HEK293 (cell line): ENCODE data around the gene ROBO1.

ENCODE experiments used
- CTCF ChIA-PET: fragments of 350-600 bp; formaldehyde crosslinking; extraction: SDS; loops from one replicate; lab custom pipeline; 2021; ENCODE audit warnings: antibody characterized with exemption; lab: Yijun Ruan, JAX
- POLR2A ChIA-PET: fragments of 300-600 bp; formaldehyde crosslinking; extraction: SDS; loops from one replicate; lab custom pipeline; 2020; ENCODE audit warnings: antibody characterized with exemption, inconsistent platforms; lab: Yijun Ruan, JAX
- H3K27ac ChIP-seq: fragments of 200-500 bp; sonication (Bioruptor generic); 2 replicates; pipeline ENCODE4 v1.5.1; 2014; ENCODE audit warnings: low read depth, low read length, control low read depth, inconsistent platforms; ENCODE audit errors: extremely low read depth
- H3K36me3 ChIP-seq, 2 experiments: fragments of 200-500 bp in 1 of 2; sonication (Bioruptor generic) in 1 of 2; 1 replicate in 1 of 2; 2 replicates in 1 of 2; pipeline ENCODE4 v1.5.1; 2014 to 2017; ENCODE audit warnings: inconsistent platforms in 2 of 2, low read length in 2 of 2; ENCODE audit not compliant: control insufficient read depth in 2 of 2, insufficient read depth in 1 of 2
- H3K4me1 ChIP-seq: fragments of 200-500 bp; sonication (Bioruptor generic); 2 replicates; pipeline ENCODE4 v1.5.1; 2014; ENCODE audit warnings: mild to moderate bottlenecking, low read length, inconsistent platforms; ENCODE audit not compliant: control insufficient read depth, insufficient read depth
- H3K4me3 ChIP-seq: 2 replicates; pipeline ENCODE4 v1.5.1; 2011; ENCODE audit warnings: low read depth, mild to moderate bottlenecking, control low read depth, low read length, moderate library complexity
- H3K9me3 ChIP-seq: fragments of 200-500 bp; sonication (Bioruptor generic); 2 replicates; pipeline ENCODE4 v1.5.1; 2014; ENCODE audit warnings: low read depth, low read length, inconsistent platforms; ENCODE audit not compliant: control insufficient read depth, insufficient read depth
- RBAK ChIP-seq: fragments of 450-650 bp; formaldehyde crosslinking; IDR thresholded peaks from 2 replicates; pipeline ENCODE4 v1.5.1; 2016; ENCODE audit warnings: missing biosample characterization, missing genetic modification characterization
- ZNF433 ChIP-seq: fragments of 450-650 bp; formaldehyde crosslinking; IDR thresholded peaks from 2 replicates; pipeline ENCODE4 v1.5.1; 2016; ENCODE audit warnings: missing biosample characterization, missing genetic modification characterization, low read depth
- ZNF48 ChIP-seq: fragments of 450-650 bp; formaldehyde crosslinking; IDR thresholded peaks from 2 replicates; pipeline ENCODE4 v1.5.1; 2016; ENCODE audit warnings: missing biosample characterization, missing genetic modification characterization
- ZNF549 ChIP-seq: fragments of 450-650 bp; IDR thresholded peaks from 2 replicates; pipeline ENCODE4 v1.5.1; 2018; ENCODE audit warnings: missing biosample characterization, missing genetic modification characterization, mild to moderate bottlenecking, inconsistent platforms, moderate library complexity
- ZNF585B ChIP-seq: fragments of 450-650 bp; formaldehyde crosslinking; IDR thresholded peaks from 2 replicates; pipeline ENCODE4 v1.5.1; 2016; ENCODE audit warnings: missing biosample characterization, missing genetic modification characterization
- ZNF701 ChIP-seq: fragments of 450-650 bp; formaldehyde crosslinking; IDR thresholded peaks from 2 replicates; pipeline ENCODE4 v1.5.1; 2016; ENCODE audit warnings: missing biosample characterization, missing genetic modification characterization
- TF ChIP-seq, protein P1 (sequence below): fragments of 450-650 bp; formaldehyde crosslinking; IDR thresholded peaks from 2 replicates; pipeline ENCODE4 v1.5.1; 2016; ENCODE audit warnings: missing biosample characterization, missing genetic modification characterization
- TF ChIP-seq, protein P2 (sequence below): fragments of 450-650 bp; formaldehyde crosslinking; IDR thresholded peaks from 2 replicates; pipeline ENCODE4 v1.5.1; 2016; ENCODE audit warnings: missing biosample characterization, missing genetic modification characterization
- TF ChIP-seq, protein P3 (sequence below): fragments of 450-650 bp; formaldehyde crosslinking; IDR thresholded peaks from 2 replicates; pipeline ENCODE4 v1.5.1; 2016; ENCODE audit warnings: missing biosample characterization, missing genetic modification characterization
- TF ChIP-seq, protein P4 (sequence below): fragments of 450-650 bp; formaldehyde crosslinking; IDR thresholded peaks from 2 replicates; pipeline ENCODE4 v1.5.1; 2016; ENCODE audit warnings: missing biosample characterization, missing genetic modification characterization, low read depth
- TF ChIP-seq, protein P5 (sequence below): fragments of 450-650 bp; formaldehyde crosslinking; IDR thresholded peaks from 2 replicates; pipeline ENCODE4 v1.5.1; 2016; ENCODE audit warnings: missing biosample characterization, missing genetic modification characterization
- TF ChIP-seq, protein P6 (sequence below): fragments of 450-650 bp; formaldehyde crosslinking; IDR thresholded peaks from 2 replicates; pipeline ENCODE4 v1.5.1; 2016; ENCODE audit warnings: missing biosample characterization, missing genetic modification characterization, borderline replicate concordance
- TF ChIP-seq, protein P7 (sequence below): fragments of 450-650 bp; IDR thresholded peaks from 2 replicates; pipeline ENCODE4 v1.5.1; 2018; ENCODE audit warnings: missing biosample characterization, missing genetic modification characterization
- TF ChIP-seq, protein P8 (sequence below): fragments of 450-650 bp; formaldehyde crosslinking; IDR thresholded peaks from 2 replicates; pipeline ENCODE4 v1.5.1; 2017; ENCODE audit warnings: missing biosample characterization, missing genetic modification characterization

Gene ROBO1

DNA sequence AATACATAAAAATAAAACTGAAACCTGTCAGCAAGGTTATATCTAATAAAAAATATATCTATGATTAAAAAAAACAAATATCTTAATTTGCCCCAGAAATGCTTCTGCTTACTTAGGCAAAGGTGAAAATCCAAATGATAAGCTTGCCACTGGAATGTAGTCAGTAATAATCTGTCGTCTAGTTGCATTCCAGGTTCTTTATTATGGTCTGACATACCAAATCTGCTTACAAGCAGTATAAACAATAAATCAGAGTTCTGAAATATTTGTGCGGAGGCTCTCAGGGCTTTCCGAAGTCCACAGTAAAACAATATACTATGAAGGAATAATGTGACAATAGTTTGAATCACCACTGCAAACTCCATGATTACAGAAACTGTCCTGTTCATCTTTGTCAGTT, 1133.5 kb downstream of the ROBO1 start (continued):
- TF ChIP-seq, protein P1, sequence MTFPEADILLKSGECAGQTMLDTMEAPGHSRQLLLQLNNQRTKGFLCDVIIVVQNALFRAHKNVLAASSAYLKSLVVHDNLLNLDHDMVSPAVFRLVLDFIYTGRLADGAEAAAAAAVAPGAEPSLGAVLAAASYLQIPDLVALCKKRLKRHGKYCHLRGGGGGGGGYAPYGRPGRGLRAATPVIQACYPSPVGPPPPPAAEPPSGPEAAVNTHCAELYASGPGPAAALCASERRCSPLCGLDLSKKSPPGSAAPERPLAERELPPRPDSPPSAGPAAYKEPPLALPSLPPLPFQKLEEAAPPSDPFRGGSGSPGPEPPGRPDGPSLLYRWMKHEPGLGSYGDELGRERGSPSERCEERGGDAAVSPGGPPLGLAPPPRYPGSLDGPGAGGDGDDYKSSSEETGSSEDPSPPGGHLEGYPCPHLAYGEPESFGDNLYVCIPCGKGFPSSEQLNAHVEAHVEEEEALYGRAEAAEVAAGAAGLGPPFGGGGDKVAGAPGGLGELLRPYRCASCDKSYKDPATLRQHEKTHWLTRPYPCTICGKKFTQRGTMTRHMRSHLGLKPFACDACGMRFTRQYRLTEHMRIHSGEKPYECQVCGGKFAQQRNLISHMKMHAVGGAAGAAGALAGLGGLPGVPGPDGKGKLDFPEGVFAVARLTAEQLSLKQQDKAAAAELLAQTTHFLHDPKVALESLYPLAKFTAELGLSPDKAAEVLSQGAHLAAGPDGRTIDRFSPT (tag by site-specific recombination), result no peak
- TF ChIP-seq, protein P2, sequence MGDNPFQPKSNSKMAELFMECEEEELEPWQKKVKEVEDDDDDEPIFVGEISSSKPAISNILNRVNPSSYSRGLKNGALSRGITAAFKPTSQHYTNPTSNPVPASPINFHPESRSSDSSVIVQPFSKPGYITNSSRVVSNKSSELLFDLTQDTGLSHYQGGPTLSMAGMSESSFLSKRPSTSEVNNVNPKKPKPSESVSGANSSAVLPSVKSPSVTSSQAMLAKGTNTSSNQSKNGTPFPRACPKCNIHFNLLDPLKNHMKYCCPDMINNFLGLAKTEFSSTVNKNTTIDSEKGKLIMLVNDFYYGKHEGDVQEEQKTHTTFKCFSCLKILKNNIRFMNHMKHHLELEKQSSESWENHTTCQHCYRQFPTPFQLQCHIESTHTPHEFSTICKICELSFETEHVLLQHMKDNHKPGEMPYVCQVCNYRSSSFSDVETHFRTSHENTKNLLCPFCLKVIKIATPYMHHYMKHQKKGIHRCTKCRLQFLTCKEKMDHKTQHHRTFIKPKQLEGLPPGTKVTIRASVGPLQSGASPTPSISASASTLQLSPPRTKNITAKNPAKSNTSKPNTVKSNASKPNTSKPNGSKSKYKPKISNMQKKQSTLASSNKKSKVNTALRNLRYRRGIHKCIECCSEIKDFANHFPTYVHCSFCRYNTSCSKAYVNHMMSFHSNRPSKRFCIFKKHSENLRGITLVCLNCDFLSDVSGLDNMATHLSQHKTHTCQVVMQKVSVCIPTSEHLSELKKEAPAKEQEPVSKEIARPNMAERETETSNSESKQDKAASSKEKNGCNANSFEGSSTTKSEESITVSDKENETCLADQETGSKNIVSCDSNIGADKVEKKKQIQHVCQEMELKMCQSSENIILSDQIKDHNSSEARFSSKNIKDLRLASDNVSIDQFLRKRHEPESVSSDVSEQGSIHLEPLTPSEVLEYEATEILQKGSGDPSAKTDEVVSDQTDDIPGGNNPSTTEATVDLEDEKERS, result no peak

DNA sequence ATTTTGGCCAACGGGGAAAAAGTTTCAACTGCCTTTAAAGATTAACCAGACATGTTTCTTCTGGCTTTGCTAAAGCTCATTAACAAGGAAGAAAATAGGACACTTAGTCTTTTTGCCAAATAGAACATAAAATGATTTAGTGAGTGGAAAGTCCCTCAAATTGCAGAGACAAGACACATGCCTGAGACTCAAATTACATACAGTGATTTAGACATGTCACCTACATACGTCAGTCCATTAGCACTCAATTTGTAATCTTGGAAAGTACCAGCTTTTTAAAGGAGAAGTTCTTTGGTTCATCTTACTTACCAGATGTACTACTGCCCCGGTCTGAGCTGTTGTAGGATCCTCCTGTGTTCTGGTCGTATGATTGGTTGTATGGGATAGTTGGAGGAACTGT, 1134.2 kb downstream of the ROBO1 start:
- no peak overlapping the region for H3K4me3 ChIP-seq
- CTCF ChIA-PET, result no interaction called here
- peaks cover 0 to 53% of the 10 kb centered on the region in 2 experiments for H3K36me3 ChIP-seq
- TF ChIP-seq ZNF433 (tag by site-specific recombination), result no peak
- TF ChIP-seq, protein P3, sequence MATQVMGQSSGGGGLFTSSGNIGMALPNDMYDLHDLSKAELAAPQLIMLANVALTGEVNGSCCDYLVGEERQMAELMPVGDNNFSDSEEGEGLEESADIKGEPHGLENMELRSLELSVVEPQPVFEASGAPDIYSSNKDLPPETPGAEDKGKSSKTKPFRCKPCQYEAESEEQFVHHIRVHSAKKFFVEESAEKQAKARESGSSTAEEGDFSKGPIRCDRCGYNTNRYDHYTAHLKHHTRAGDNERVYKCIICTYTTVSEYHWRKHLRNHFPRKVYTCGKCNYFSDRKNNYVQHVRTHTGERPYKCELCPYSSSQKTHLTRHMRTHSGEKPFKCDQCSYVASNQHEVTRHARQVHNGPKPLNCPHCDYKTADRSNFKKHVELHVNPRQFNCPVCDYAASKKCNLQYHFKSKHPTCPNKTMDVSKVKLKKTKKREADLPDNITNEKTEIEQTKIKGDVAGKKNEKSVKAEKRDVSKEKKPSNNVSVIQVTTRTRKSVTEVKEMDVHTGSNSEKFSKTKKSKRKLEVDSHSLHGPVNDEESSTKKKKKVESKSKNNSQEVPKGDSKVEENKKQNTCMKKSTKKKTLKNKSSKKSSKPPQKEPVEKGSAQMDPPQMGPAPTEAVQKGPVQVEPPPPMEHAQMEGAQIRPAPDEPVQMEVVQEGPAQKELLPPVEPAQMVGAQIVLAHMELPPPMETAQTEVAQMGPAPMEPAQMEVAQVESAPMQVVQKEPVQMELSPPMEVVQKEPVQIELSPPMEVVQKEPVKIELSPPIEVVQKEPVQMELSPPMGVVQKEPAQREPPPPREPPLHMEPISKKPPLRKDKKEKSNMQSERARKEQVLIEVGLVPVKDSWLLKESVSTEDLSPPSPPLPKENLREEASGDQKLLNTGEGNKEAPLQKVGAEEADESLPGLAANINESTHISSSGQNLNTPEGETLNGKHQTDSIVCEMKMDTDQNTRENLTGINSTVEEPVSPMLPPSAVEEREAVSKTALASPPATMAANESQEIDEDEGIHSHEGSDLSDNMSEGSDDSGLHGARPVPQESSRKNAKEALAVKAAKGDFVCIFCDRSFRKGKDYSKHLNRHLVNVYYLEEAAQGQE, result no peak
- no peak for TF ChIP-seq ZNF701 (tag by site-specific recombination)
- TF ChIP-seq RBAK (tag by site-specific recombination), result no peak
- TF ChIP-seq, protein P4, sequence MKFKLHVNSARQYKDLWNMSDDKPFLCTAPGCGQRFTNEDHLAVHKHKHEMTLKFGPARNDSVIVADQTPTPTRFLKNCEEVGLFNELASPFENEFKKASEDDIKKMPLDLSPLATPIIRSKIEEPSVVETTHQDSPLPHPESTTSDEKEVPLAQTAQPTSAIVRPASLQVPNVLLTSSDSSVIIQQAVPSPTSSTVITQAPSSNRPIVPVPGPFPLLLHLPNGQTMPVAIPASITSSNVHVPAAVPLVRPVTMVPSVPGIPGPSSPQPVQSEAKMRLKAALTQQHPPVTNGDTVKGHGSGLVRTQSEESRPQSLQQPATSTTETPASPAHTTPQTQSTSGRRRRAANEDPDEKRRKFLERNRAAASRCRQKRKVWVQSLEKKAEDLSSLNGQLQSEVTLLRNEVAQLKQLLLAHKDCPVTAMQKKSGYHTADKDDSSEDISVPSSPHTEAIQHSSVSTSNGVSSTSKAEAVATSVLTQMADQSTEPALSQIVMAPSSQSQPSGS (tag by site-specific recombination), result no peak
- TF ChIP-seq, protein P5, sequence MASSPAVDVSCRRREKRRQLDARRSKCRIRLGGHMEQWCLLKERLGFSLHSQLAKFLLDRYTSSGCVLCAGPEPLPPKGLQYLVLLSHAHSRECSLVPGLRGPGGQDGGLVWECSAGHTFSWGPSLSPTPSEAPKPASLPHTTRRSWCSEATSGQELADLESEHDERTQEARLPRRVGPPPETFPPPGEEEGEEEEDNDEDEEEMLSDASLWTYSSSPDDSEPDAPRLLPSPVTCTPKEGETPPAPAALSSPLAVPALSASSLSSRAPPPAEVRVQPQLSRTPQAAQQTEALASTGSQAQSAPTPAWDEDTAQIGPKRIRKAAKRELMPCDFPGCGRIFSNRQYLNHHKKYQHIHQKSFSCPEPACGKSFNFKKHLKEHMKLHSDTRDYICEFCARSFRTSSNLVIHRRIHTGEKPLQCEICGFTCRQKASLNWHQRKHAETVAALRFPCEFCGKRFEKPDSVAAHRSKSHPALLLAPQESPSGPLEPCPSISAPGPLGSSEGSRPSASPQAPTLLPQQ (tag by site-specific recombination), result no peak
- no peak for TF ChIP-seq ZNF549
- no peaks in the 10 kb centered on the region for H3K4me1 ChIP-seq
- POLR2A ChIA-PET, result no interaction called here
- H3K27ac ChIP-seq, result no peak overlapping the region
- no peaks in the 10 kb centered on the region for H3K9me3 ChIP-seq

DNA sequence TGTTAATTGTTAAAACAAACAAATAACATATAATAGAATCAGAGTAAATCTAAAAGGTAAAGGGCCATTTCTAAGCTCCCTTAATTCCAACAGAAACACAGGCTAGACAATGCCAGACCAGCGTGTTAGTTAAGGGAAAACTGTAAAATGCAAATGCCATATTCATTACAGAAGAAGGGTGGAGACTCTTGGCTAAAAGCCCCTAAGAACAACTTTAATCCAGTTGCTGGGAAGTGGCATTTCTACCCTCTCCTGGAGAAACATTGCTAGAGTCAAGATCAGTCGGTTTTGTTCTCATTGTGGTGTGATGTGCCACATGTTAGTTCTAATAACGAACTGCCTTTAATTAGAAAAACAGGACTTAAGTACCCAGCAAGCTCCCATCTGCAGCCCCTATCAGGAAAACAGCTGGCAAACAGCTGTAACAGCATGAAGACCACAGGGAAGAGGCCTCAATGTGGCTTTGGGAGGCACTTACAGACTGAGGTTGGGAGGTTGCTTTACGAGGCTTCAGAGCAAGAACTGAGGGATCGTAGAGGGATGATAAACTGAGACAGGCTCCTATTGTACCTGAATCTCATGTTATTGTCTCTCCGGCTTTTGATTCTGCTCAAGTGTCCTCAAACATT, 1134.8 kb downstream of the ROBO1 start:
- peaks cover 0 to 58% of the 10 kb centered on the region in 2 experiments for H3K36me3 ChIP-seq
- CTCF ChIA-PET, result interaction anchor here (0.6 to 0.7 kb wide), 3 partner anchors 169 to 577 kb away, joined by 3 to 4 read pairs (median 3); no protein-coding TSS in a partner anchor
- no peaks in the 10 kb centered on the region for H3K4me1 ChIP-seq
- POLR2A ChIA-PET, result no interaction called here
- H3K9me3 ChIP-seq, result no peaks in the 10 kb centered on the region
- H3K27ac ChIP-seq, result no peak overlapping the region
- no peak for TF ChIP-seq ZNF585B (tag by site-specific recombination)
- TF ChIP-seq, protein P6, sequence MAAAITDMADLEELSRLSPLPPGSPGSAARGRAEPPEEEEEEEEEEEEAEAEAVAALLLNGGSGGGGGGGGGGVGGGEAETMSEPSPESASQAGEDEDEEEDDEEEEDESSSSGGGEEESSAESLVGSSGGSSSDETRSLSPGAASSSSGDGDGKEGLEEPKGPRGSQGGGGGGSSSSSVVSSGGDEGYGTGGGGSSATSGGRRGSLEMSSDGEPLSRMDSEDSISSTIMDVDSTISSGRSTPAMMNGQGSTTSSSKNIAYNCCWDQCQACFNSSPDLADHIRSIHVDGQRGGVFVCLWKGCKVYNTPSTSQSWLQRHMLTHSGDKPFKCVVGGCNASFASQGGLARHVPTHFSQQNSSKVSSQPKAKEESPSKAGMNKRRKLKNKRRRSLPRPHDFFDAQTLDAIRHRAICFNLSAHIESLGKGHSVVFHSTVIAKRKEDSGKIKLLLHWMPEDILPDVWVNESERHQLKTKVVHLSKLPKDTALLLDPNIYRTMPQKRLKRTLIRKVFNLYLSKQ (tag by site-specific recombination), result no peak
- TF ChIP-seq ZNF48, result no peak
- TF ChIP-seq, protein P7, sequence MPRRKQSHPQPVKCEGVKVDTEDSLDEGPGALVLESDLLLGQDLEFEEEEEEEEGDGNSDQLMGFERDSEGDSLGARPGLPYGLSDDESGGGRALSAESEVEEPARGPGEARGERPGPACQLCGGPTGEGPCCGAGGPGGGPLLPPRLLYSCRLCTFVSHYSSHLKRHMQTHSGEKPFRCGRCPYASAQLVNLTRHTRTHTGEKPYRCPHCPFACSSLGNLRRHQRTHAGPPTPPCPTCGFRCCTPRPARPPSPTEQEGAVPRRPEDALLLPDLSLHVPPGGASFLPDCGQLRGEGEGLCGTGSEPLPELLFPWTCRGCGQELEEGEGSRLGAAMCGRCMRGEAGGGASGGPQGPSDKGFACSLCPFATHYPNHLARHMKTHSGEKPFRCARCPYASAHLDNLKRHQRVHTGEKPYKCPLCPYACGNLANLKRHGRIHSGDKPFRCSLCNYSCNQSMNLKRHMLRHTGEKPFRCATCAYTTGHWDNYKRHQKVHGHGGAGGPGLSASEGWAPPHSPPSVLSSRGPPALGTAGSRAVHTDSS (tag by site-specific recombination), result no peak
- TF ChIP-seq, protein P8, sequence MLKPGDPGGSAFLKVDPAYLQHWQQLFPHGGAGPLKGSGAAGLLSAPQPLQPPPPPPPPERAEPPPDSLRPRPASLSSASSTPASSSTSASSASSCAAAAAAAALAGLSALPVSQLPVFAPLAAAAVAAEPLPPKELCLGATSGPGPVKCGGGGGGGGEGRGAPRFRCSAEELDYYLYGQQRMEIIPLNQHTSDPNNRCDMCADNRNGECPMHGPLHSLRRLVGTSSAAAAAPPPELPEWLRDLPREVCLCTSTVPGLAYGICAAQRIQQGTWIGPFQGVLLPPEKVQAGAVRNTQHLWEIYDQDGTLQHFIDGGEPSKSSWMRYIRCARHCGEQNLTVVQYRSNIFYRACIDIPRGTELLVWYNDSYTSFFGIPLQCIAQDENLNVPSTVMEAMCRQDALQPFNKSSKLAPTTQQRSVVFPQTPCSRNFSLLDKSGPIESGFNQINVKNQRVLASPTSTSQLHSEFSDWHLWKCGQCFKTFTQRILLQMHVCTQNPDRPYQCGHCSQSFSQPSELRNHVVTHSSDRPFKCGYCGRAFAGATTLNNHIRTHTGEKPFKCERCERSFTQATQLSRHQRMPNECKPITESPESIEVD (tag by site-specific recombination), result no peak
- H3K4me3 ChIP-seq, result no peak overlapping the region
